Activated T-cell treated with anti-CD3 and anti-CD28 coated beads for 4 hours (primary cell): ENCODE results near the gene ATRIP.
A peak's percentile ranks its signal among the peaks of the same experiment; 100 is the strongest.

ENCODE experiments used
- DNase-seq: peaks from one replicate; pipeline ENCODE4 v3.0.0-alpha.2; 2020

The ATRIP gene

GRCh38 chr3:48425281-48425812, 21.2 kb upstream of the ATRIP start:
- DNase-seq = no peak

GRCh38 chr3:48426401-48426909, 20.1 kb upstream of the ATRIP start:
- no peak for DNase-seq

- DNase-seq = no peak
These were observed 19.4 kb upstream of the ATRIP start for GRCh38 chr3:48426944-48427629.

- no peak for DNase-seq
These were observed 18.9 kb upstream of the ATRIP start for GRCh38 chr3:48427630-48427962.

GRCh38 chr3:48428088-48428571, 18.4 kb upstream of the ATRIP start:
- no peak for DNase-seq

- DNase-seq = no peak
These were observed 17.8 kb upstream of the ATRIP start for GRCh38 chr3:48428572-48429316.

- DNase-seq = peak; percentile 55
These were observed 17.1 kb upstream of the ATRIP start for GRCh38 chr3:48429317-48429959.

GRCh38 chr3:48429960-48430707, 16.4 kb upstream of the ATRIP start, which contains the start of gene PLXNB1:
TSS of gene PLXNB1 (minus strand) at chr3:48430086. CDS start at chr3:48424611, 5,475 bp downstream.
- DNase-seq = no peak

- no peak for DNase-seq
These were observed 15.8 kb upstream of the ATRIP start for GRCh38 chr3:48430708-48431101.

GRCh38 chr3:48431224-48432029, 15.1 kb upstream of the ATRIP start:
- no peak for DNase-seq

GRCh38 chr3:48432411-48433371, 13.8 kb upstream of the ATRIP start:
- DNase-seq = no peak

GRCh38 chr3:48433472-48434118, 12.9 kb upstream of the ATRIP start:
- DNase-seq = no peak

GRCh38 chr3:48434591-48435222, 11.8 kb upstream of the ATRIP start:
- DNase-seq = no peak

GRCh38 chr3:48435223-48435595, 11.3 kb upstream of the ATRIP start:
- DNase-seq = no peak

- DNase-seq = peak; percentile 84
These were observed 10.6 kb upstream of the ATRIP start for GRCh38 chr3:48435774-48436476.

GRCh38 chr3:48436477-48436787, 10.1 kb upstream of the ATRIP start:
- DNase-seq = no peak

- no peak for DNase-seq
These were observed 9.7 kb upstream of the ATRIP start for GRCh38 chr3:48436855-48437254.

GRCh38 chr3:48437812-48438211, 8.7 kb upstream of the ATRIP start:
- no peak for DNase-seq
